ENCODE data around the gene JPH3. TPM values are rescaled to one million over a fixed set of nuclear protein-coding genes. Genes with fewer than 3 reads are reported as not detected.

JPH3 gene
- total RNA-seq, 6 donors from 2014 or later, result 0.24 TPM; not detected in 5

DNA sequence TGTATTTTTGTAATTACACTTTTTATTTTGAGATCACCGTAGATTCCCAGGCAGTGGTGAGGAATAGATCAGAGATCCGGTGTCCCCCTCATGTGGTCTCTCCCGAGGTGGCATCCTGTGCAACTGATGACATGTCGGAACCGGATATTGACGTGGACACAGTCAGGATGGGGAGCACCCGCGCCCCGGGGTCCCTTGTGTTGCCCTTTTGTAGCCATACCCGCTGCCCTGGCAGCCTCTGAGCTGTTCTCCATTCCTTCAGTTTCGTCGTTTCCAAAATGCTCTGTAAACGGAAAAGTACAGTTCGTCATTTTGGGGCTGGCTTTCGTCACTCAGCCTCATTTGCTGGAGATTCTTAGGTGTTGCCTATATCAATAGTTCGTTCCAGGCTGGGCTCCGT, 14.2 kb downstream of the JPH3 start:
- H3K9me3 ChIP-seq, result no peaks in the 10 kb centered on the region
- TF ChIP-seq POLR2A (IDR thresholded peaks at IDR 0.05), result no peak
- no peak for TF ChIP-seq POLR2AphosphoS5 (IDR thresholded peaks at IDR 0.05)
- no peak for TF ChIP-seq CTCF (IDR thresholded peaks at IDR 0.05)
- TF ChIP-seq EP300 (IDR thresholded peaks at IDR 0.05), result no peak
- no peak overlapping the region for H3K27ac ChIP-seq
- H3K27me3 ChIP-seq, result no peaks in the 10 kb centered on the region
- H3K4me3 ChIP-seq, result no peak overlapping the region
- 75 to 77% methylated on average over 17 of the region's 17 CpGs for WGBS, 2 donors
- ATAC-seq (ENCODE audit: low FRiP score in 2 of 2) (no peak), DNase-seq (no peak)
- no peaks in the 10 kb centered on the region for H3K4me1 ChIP-seq
- no peaks in the 10 kb centered on the region for H3K36me3 ChIP-seq

DNA sequence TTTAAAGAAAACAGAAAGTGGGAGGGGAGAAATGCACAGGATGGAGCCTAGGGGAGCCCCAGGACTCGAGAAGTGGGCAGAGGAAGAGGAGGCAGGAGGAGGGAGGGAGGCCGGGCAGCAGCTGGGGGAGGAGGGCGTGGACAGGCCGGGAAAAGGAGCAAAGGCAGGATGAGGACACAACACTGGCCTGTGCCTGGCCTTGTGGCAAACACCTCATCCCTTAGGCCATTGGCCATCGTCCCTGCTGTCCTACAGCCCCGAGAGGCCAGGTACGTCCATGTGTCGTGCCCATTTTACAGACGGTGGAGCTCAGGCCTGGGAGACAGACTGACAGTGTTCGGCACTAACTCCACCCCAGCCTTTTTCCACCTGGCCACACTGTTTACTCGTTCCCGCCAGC, 15.9 kb downstream of the JPH3 start:
- DNase-seq (no peak), ATAC-seq (ENCODE audit: low FRiP score in 2 of 2) (no peak)
- no peak overlapping the region for H3K27ac ChIP-seq
- H3K4me3 ChIP-seq, result no peak overlapping the region
- H3K27me3 ChIP-seq, result no peaks in the 10 kb centered on the region
- 72 to 78% methylated on average over 12 of the region's 12 CpGs for WGBS, 2 donors
- H3K9me3 ChIP-seq, result no peaks in the 10 kb centered on the region
- no peaks in the 10 kb centered on the region for H3K36me3 ChIP-seq
- H3K4me1 ChIP-seq, result no peaks in the 10 kb centered on the region
- TF ChIP-seq POLR2A (IDR thresholded peaks at IDR 0.05) (no peak), POLR2AphosphoS5 (IDR thresholded peaks at IDR 0.05) (no peak), EP300 (IDR thresholded peaks at IDR 0.05) (no peak), CTCF (IDR thresholded peaks at IDR 0.05) (no peak)

- 66% methylated on average over 13 to 26 of the region's 26 CpGs for WGBS, 2 donors
Measured at GRCh38 chr16:87619360-87620200, 17.3 kb downstream of the JPH3 start.

GRCh38 chr16:87620201-87620495, 17.8 kb downstream of the JPH3 start:
- Histone ChIP-seq H3K4me1 (no peaks in the 10 kb centered on the region), H3K36me3 (no peaks in the 10 kb centered on the region), H3K9me3 (no peaks in the 10 kb centered on the region), H3K27ac (no peak overlapping the region), H3K27me3 (no peaks in the 10 kb centered on the region), H3K4me3 (no peak overlapping the region)
- DNase-seq (no peak), ATAC-seq (ENCODE audit: low FRiP score in 2 of 2) (no peak)
- WGBS, 2 donors, result 9 to 27% methylated on average over 3 to 5 of the region's 5 CpGs
- TF ChIP-seq EP300 (IDR thresholded peaks at IDR 0.05) (no peak), POLR2AphosphoS5 (IDR thresholded peaks at IDR 0.05) (no peak), CTCF (IDR thresholded peaks at IDR 0.05) (no peak), POLR2A (IDR thresholded peaks at IDR 0.05) (no peak)

More at GRCh38 chr16:87619360-87620200, 17.3 kb downstream of the JPH3 start:
- no peak for ATAC-seq (ENCODE audit: low FRiP score in 2 of 2)
- Histone ChIP-seq H3K27me3 (no peaks in the 10 kb centered on the region), H3K36me3 (no peaks in the 10 kb centered on the region), H3K4me1 (no peaks in the 10 kb centered on the region), H3K9me3 (no peaks in the 10 kb centered on the region), H3K27ac (no peak overlapping the region), H3K4me3 (no peak overlapping the region)
- TF ChIP-seq CTCF (IDR thresholded peaks at IDR 0.05), result no peak
- no peak for TF ChIP-seq EP300 (IDR thresholded peaks at IDR 0.05)
- no peak for TF ChIP-seq POLR2AphosphoS5 (IDR thresholded peaks at IDR 0.05)
- TF ChIP-seq POLR2A (IDR thresholded peaks at IDR 0.05), result no peak
- no peak for DNase-seq

- H3K4me3 ChIP-seq, result no peak overlapping the region
- H3K27ac ChIP-seq, result no peak overlapping the region
- no peaks in the 10 kb centered on the region for H3K4me1 ChIP-seq
- H3K27me3 ChIP-seq, result no peaks in the 10 kb centered on the region
- no peaks in the 10 kb centered on the region for H3K9me3 ChIP-seq
- DNase-seq (no peak), ATAC-seq (ENCODE audit: low FRiP score in 2 of 2) (no peak)
- no peaks in the 10 kb centered on the region for H3K36me3 ChIP-seq
- 49 to 53% methylated on average over 6 to 8 of the region's 8 CpGs for WGBS, 2 donors
- TF ChIP-seq EP300 (IDR thresholded peaks at IDR 0.05) (no peak), POLR2AphosphoS5 (IDR thresholded peaks at IDR 0.05) (no peak), POLR2A (IDR thresholded peaks at IDR 0.05) (no peak), CTCF (IDR thresholded peaks at IDR 0.05) (no peak)
Measured at GRCh38 chr16:87621550-87621829, 19.2 kb downstream of the JPH3 start.
